ENCODE results near the gene RASSF3.
A peak's percentile ranks its signal among the peaks of the same experiment; 100 is the strongest.

Gene RASSF3

GRCh38 chr12:64743206-64743605, 132.9 kb downstream of the RASSF3 start:
- no peak for DNase-seq (ENCODE audit: low read depth)
- H3K4me3 ChIP-seq (replicated peaks; ENCODE audit: low read depth, low read length) = no peak overlapping the region
- TF ChIP-seq CTCF (IDR thresholded peaks at IDR 0.05; ENCODE audit: low read length, missing control alignments) = no peak

GRCh38 chr12:64744422-64745258, 134.3 kb downstream of the RASSF3 start:
- H3K4me3 ChIP-seq (replicated peaks; ENCODE audit: low read depth, low read length) = peak overlapping the region; percentile 28
- DNase-seq (ENCODE audit: low read depth) = peak; percentile 50
- no peak for TF ChIP-seq CTCF (IDR thresholded peaks at IDR 0.05; ENCODE audit: low read length, missing control alignments)

GRCh38 chr12:64745259-64745807, 135.0 kb downstream of the RASSF3 start:
- TF ChIP-seq CTCF (IDR thresholded peaks at IDR 0.05; ENCODE audit: low read length, missing control alignments) = no peak
- no peak overlapping the region for H3K4me3 ChIP-seq (replicated peaks; ENCODE audit: low read depth, low read length)
- DNase-seq (ENCODE audit: low read depth) = no peak

GRCh38 chr12:64745980-64746379, 135.7 kb downstream of the RASSF3 start:
- no peak for TF ChIP-seq CTCF (IDR thresholded peaks at IDR 0.05; ENCODE audit: low read length, missing control alignments)
- DNase-seq (ENCODE audit: low read depth) = no peak
- no peak overlapping the region for H3K4me3 ChIP-seq (replicated peaks; ENCODE audit: low read depth, low read length)

- no peak for TF ChIP-seq CTCF (IDR thresholded peaks at IDR 0.05; ENCODE audit: low read length, missing control alignments)
- H3K4me3 ChIP-seq (replicated peaks; ENCODE audit: low read depth, low read length) = no peak overlapping the region
- DNase-seq (ENCODE audit: low read depth) = peak; percentile 35
These were observed 136.4 kb downstream of the RASSF3 start for GRCh38 chr12:64746663-64747062.

All from fibroblast of pulmonary artery (primary cell).